ENCODE measurements around the gene VAV3. TPM values are rescaled to one million over a fixed set of nuclear protein-coding genes. Genes with fewer than 3 reads are reported as not detected.

The VAV3 gene
- total RNA-seq, 2 experiments from 2014 or later = 5.1 to 5.2 TPM

DNA sequence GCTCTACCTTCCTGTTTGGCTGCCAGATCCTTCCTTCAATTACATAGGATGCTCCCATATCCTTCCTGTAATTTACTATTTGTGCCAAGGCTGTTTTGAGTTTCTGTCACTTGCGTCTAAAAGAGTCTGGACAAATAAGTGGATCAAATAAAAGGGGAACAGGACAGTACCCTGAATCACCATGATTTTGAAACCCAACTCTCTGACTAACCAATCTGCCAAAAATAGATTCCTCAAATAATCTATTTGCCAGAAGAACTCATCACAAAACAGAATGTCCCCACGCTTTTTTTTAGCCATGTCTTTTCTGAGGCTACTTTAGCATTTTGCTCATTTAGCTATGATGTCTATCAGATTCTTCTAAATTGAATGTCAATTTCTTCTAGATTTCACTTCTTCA, 431.5 kb downstream of the VAV3 start:
- CTCF ChIA-PET = no interaction called here
- POLR2A ChIA-PET = no interaction called here

DNA sequence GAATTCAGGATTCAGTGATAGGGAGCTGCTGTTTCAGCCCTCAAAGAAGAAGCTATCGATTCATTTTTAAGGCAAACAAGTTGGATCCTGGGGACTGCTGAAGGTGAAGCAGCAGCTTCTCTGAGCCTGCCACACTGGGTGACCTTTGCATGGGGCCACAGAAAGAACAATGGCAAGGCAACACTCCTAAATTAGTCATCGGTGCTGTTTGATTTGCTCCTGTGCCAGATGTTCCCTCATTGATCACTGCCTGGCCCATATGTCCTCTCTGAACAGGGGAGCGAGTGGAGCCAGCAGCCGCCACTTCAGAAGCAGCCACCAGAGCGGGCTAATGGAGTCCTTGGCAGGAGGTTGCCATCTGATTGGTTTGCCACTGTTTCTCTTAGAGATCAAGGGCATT, 432.7 kb downstream of the VAV3 start:
- ChIA-PET CTCF (no interaction called here), POLR2A (no interaction called here)

DNA sequence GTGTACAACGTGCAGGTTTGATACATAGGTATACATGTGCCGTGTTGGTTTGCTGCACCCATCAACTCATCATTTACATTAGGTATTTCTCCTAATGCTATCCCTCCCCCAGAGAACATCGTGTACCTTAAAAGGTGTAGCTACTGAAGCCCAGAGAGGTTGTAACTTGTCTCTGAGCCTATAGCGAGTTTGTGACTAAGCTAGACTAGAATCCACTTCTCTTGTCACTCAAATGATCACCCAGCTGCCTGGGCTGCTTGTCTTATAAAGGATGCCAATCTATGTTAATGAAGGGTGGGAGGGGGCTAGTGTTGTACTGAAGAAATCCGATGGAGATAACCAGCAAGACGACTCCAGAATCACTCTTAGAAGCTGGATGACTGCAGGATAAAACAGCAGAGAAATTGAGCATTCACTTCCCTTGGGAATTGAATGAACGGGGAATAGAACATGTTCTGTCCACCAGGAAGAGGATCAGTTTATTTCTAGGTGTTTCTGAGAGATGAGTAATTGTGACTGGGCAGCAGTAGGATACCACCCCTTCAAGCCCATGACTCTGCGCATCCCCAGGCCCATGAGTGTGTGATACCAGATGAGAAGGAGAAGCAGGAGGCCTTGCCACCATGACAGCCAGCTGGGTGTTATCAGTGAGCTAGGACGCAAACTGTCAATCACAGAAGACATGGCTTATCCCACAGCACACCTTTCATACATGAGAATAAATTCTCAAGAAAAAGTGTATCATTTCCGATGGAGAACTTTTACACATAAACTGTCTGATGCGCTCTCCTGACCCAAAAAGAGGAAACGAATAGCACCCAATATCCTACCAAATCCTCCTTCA, 433.7 kb downstream of the VAV3 start:
- ChIA-PET POLR2A (no interaction called here), CTCF (no interaction called here)

DNA sequence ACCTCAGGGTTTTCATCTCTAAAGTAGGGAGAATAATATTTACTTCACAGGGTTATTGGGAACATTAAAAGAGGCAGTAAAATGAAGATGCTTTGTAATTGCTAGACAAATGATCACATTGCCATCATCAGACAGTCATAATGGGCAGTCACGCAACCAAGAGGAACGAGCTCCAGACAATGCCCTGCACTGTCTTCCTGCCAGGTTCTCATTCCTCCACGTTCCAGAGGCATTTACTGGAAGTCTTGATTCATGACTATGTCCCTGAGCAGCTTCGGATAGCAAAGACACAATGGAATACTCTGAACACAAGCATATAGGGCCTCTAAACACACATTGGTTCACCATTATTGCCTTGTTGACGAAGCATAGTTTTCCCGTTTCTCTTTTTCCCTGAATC, 434.4 kb downstream of the VAV3 start:
- CTCF ChIA-PET = interaction anchor here (1.0 kb wide), 1 partner anchor 498 kb away, joined by 3 read pairs; no protein-coding TSS in a partner anchor

DNA sequence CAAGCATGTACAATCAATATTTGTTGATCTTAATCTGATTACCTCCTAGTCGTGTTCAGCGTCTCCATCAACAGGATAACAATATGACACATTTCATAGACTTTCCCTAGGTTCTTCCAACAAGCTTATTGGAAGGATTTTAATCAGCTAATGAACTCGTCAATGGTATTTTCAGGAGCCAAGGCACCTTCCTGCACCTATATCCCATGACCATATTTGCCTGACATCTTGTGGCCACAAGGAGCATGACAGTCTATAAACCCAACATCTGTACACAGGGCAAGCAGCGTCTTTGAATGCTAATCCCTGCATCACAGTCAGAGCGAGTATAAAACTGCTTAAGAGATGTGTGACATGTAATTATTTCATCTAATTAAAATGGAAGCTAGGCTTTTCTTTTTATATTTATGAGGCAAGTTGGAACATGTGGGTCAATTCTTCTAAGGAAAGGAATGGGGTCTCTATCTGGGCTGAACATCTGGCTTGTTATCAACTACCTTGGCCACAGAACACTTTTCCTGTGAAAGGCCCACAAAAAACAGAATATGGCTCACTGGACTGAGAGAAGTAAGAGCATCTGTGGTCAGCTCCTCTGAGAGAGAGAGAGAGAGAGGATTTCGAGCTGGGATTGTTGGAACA, 435.4 kb downstream of the VAV3 start:
- ChIA-PET CTCF (interaction anchor here (1.0 kb wide), 1 partner anchor 497 kb away, joined by 3 read pairs; no protein-coding TSS in a partner anchor), POLR2A (no interaction called here)

More for the DNA sequence above, 434.4 kb downstream of the VAV3 start:
- POLR2A ChIA-PET = no interaction called here

DNA sequence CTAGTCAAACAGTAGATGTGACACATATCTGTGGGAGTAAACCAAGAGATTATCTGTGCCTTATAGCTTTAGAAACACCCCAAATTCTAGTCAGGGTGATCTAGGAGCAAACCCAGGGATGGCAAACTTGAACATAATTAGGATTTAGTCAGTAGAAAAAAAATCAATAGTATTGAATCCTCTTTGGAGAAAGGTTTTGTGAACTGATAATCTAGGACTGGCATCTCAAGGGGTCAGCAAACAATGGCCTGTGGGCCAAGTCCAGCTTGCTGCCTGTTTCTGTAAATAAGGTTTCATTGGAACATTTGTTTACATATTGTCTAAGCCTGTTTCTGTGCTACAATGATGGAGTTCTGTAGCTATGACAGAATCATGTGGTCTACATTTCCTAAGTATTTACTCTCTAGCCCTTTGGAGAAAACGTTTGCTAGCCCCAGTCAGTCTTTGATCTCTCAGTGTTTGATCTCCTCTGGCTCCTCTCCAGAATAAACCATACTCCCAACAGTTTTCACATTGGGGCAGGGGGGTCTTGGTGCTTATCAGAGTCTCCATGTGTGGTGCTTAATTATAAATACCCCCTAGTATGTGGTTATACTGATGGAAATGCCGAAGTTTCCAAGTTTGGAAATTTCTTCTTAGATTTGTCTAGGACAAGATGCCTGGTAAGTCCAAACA, 438.3 kb downstream of the VAV3 start:
- POLR2A ChIA-PET = no interaction called here

DNA sequence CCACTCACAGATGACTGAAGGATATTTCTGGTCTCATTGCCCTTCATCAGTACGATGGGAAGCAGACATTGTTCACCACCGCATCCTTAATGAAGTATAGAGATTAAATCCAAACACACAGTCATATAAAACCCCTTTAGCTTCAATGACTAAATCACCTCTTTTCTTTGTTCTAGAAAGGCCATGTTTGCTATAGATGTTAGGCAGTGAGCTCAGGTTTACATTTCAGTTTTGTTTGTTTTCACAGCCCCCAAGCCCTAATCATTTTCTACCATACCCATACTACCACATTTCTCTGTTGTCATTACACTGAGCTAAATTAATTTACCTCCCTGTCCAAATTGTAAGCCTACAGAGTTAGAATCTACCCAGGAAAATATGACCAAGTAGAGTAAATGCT, 439.0 kb downstream of the VAV3 start:
- POLR2A ChIA-PET = no interaction called here
- CTCF ChIA-PET = interaction anchor here (0.7 to 0.9 kb wide), 2 partner anchors 9 to 12 kb away, joined by 3 to 4 read pairs; no protein-coding TSS in a partner anchor

More for the DNA sequence above, 438.3 kb downstream of the VAV3 start:
- CTCF ChIA-PET = interaction anchor here (0.7 to 0.9 kb wide), 2 partner anchors 10 to 13 kb away, joined by 3 to 4 read pairs; no protein-coding TSS in a partner anchor

DNA sequence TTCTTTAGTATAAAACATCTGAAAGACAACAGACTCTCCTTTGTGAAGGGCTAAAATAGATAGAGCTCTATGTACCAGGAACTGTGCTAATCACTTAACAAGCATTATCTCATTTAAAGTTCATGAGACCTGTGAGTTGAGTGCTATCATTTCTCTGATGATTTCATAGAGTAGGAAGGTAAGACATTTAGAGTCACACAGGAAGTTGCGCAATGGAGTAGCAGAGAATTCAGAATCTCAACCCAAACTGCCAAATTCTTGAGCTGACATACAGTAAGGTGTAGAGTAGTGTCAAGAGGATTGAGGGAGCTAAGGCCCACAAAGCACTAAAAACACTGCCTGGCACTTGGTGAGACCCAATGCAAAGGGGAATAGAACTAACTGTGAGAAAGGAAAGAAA, 439.8 kb downstream of the VAV3 start:
- POLR2A ChIA-PET = no interaction called here
- CTCF ChIA-PET = no interaction called here

DNA sequence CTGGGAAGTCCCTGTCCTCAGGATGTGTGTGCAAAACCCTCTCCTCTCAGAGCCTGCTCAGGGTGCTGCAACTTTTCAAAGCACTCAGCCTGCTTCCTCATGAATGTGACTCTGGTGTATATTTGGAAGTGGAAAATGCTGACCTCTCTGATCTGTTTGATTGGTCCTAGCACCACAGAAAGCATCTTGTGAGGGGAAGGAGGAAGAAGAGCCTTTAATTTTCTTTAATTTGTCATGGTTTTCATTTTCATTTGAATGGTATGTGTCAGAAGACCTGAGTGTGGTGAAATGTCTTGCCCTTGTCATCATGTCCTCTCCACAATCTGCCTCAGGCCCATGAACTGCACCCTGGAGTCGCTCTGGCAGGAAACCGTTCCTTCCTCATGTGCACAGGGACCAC, 440.7 kb downstream of the VAV3 start:
- ChIA-PET CTCF (no interaction called here), POLR2A (no interaction called here)

DNA sequence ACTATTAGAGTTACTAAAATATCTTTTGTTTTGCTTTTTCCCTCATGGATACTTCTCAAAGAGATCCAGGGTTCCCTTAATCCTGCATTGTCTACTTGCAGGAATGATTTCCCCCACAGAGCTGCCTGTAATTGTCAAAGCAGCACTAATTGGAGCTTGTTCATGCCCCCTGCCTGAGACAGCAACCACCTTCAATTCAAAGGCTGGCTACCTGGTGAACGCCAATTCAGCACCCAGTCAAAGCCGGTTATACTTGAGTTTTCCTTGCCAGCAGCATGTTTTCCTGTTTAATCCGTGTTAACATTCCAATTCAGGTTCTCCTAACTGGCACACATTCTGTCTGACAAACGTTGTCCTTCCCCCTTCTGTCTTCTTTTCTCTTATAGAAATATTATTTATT, 441.2 kb downstream of the VAV3 start:
- CTCF ChIA-PET = no interaction called here
- POLR2A ChIA-PET = no interaction called here

DNA sequence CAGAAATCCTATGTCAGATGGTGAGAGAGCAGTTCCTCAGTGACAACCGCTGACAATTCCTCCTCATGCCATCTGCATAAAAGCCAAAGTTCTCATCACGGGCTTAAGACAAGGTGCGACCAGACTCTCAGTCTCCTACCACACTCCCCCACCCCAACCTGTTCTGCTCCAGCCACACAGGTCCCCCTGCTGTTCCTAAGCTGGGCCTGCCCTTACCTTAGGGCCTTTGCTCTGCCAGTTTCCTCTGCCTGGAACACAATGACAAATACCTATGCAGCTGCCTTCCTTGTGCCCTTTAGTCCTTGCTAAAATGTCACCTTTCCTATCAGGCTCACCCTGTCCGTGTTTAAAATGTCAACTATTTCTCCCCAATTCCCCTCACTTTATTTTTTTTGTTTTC, 441.9 kb downstream of the VAV3 start:
- ChIA-PET CTCF (no interaction called here), POLR2A (no interaction called here)

Other genes starting within 250 kb of the VAV3 start
- 10 to 100 TPM; 19.6 to 20.1 TPM for gene SLC25A24, start 235.2 kb upstream of the VAV3 start, total RNA-seq